GM04504 (cell line): Measurements from ENCODE around the gene KCNIP3.

ENCODE experiments used
- DNase-seq: peaks from one replicate; pipeline ENCODE4 v3.0.0-alpha.2; 2012; ENCODE audit warnings: low read depth

The KCNIP3 gene

GRCh38 chr2:95328358-95329125 is 31.4 kb downstream of the KCNIP3 start:
- no peak for DNase-seq

DNA sequence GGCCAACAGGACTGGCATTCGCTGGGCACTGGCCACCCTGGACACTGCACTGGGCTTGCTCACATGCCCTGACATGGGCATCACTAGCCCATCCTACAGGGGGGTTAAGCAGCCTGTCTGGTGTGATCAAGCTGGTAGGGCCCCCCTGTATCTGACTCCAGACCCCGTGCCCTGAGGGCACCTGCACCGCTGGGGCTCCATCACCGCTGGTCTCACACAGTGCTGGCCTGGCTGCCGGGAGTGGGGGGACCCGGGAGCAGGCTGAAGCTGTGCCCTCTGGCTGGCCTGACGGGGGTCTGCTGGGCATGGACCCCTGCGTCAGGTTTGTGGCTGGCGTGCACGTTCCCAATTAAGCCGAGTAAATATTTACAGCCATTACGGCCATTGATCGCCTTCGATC is 32.3 kb downstream of the KCNIP3 start:
- DNase-seq: no peak

DNA sequence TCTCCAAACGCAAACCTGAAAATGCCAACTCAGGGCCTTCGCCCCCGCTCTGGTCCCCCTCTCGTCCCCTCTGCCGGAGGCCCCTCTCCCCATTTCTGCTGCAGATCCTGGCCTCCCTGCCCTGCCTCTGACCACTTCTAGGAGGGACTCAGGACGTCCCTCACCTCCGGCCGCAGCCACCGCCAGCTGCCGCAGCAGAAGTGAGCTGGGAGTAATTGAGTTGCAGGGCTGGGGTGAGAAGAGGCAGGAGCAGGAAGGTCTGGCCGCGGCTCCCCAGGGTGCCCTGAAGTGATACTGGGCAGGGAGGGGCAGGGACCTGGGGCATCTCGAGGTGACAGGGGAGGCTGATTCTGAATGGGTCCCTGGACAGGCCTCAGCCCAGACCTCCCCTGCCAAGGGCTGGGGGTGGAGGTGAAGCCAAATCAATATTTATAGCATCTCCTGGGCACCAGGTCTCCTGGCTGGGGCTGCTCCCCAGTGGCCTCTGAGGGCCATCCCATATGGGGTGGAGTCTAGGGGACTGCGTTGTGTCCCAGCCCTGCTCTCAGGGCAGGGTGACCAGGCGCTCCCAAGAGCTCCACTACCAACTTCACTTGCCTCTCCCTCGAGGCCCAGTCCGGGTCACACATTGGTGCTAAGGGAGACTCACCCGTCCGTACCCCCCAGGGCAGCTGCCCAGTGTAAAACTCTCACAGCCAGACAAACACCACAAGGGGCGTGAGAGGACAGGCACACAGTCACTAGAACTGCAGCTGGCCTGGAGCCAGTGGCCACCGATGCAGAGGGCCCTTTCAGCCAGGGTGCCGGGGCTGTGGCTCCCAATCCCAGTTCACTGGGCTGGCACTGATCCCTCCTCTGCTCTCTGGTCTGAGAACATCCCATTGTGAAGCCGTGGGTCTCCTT is 33.0 kb downstream of the KCNIP3 start:
- no peak for DNase-seq

- no peak for DNase-seq
Measured at GRCh38 chr2:95330794-95331338, 33.7 kb downstream of the KCNIP3 start.

DNA sequence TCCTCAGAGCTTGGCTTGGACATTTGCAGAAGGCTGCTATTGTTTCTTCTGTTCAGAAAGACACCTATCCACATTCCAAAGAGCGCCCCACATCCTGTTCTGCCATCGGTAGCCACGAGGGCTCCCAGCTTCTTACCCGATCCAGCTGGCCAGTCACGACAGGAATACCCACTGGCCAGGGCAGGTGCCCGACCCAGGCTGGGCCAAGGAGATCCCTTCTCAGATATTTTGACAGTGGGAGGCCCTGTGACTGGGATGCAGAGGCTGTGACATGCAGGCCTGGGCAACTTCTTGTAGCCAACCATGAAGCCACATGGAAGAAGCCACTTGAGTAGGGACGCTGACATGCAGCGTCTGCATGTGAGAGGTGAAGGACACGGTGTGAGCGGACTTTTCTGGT is 34.5 kb downstream of the KCNIP3 start:
- no peak for DNase-seq

GRCh38 chr2:95332036-95332435 is 34.9 kb downstream of the KCNIP3 start:
- no peak for DNase-seq

- DNase-seq: no peak
Measured at GRCh38 chr2:95333056-95333455, 35.9 kb downstream of the KCNIP3 start.

- peak; percentile 99 for DNase-seq
Measured at GRCh38 chr2:95333888-95334338, 36.8 kb downstream of the KCNIP3 start.

DNA sequence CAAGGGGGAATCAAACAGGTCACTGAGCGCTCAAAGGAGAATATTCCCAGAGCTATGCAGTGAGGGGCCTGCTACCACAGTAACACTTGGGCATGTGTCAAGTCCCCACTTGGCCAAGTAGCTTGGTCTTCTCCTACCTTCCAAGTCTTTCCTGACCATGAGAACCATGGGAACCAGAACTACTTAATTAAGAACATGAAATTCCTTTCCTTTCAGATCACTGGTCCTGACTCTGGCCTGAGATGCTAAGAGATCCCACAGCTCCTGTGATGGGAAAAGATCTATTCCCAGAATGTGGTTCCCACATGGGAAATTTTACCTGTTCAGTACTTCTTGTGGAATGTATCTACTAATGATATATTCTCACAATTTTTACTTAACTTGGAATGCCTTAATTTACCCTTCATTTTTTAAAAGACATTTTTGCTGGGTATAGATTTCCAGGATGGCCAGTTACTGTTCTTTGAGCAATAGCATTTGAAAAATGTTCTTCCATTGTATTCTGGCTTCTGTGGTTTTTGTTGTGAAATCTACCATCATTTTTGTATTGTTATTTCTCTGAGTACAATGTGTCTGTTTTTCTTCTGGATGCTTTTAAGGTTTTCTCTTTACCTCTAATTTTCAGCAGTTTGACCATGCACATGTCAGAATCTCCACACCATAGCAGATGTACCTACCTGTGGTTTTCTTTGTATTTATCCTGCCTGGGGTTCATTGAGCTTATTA is 37.9 kb downstream of the KCNIP3 start:
- no peak for DNase-seq

GRCh38 chr2:95336406-95336805 is 39.3 kb downstream of the KCNIP3 start:
- DNase-seq: no peak

GRCh38 chr2:95337829-95338228 is 40.7 kb downstream of the KCNIP3 start:
- no peak for DNase-seq

- DNase-seq: no peak
Measured at GRCh38 chr2:95342556-95343320, 45.6 kb downstream of the KCNIP3 start.

- no peak for DNase-seq
Measured at GRCh38 chr2:95343429-95344214, 46.5 kb downstream of the KCNIP3 start.

DNA sequence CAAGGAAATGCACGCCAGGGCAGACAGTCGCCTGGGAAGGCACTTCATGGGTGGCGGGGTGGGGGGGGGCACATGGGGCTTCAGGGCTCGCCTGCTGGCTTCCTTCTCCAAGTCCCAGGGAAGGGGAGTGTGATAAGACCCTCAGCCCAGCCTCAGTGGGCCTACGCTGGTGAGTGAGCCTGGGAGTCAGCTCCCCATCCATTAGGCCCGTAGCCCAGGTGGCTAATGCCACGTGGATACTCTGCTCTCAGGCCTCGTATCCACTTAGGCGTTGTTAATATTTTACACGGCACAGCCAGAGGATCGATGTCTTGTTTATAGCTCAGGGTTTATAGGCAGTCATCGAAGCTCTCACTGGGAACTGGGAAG is 47.1 kb downstream of the KCNIP3 start:
- DNase-seq: no peak

DNA sequence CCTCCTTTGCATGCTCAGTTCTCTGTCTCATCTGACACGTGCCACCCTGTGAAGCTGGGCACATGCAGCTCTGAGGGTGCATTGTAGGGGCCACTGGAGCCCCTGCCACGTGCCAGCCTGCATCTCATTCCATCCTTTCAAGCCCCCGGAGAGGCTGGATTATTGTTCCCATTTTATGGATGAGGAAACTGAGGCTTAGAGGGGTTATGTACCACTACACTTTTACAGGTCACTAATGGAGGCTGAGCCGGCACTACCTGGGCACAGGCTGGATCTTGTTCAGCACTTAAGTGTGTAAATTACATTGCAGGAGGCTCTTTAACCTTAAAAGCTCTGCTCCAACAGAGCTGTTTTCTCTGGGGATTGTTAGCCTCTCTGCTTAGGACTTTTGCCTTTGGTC is 47.5 kb downstream of the KCNIP3 start:
- DNase-seq: no peak

GRCh38 chr2:95345081-95345562 is 48.0 kb downstream of the KCNIP3 start:
- DNase-seq: no peak

DNA sequence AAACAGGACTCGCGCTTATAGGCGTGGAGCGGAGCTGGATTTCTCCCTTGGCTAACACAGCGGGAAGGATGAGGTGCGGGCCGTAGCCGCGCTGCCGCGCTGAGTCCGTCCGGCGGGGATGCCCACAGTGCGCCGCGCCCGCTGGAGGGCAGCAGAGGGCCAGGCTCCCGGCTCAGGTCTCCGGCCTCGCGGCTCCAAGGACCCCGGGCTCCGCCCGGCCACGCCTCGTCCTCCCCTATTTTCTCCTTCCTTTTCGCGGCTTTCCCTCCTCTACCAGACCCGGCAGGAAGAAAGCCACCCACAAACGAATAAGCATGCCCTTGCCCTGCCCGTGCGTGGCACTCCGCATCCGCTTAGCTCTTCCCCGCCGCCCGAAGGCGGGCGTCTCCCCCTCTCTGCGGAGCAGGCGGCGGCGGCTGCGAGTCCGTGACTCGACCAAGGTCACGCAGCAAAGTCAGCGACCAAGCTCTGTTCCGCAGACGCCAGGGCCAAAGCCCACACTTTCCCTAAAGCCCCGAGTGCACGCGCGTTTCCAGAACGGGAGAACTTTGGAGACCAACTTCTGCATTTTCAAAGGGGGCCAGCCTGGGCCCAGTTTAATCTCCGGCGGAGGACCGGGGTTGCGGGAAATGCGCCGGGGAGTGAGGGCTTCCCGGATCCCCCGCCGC is 48.5 kb downstream of the KCNIP3 start:
- DNase-seq: peak; percentile 74

DNA sequence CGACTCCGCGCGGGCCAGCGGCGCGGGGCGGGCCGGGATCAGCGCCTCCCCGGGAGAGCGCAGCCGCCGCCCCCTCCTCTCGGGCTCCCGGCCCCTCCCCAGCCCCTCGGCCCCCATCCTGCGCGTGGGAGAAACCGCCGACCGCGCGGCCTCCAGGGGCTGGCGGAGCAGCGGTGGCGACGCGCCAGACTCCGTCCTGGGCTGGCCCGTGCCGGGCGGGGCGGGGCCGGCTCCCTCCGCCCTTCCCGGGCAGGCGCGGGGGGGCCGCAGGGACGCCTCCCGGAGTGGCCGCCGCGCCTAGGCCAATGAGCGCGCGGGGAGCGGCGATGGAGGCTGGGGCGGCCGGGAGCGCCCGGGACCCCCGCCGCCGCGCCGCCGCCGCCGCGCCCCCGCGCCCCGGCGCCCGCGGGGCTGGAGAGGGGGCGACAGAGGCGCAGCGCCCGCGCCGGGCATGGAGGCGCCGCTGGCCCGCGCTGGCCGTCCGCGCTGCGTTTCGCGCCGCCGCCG is 49.1 kb downstream of the KCNIP3 start:
- DNase-seq: peak; percentile 53
